Ascending aorta (tissue), 2 donors: Measurements from ENCODE around the gene ZNF286A. TPM values are rescaled to one million over a fixed set of nuclear protein-coding genes. Genes with fewer than 3 reads are reported as not detected.
"Not testable (repeated sequence)": the region's sequence is repeated elsewhere in the genome, so short reads cannot be mapped to it uniquely, and the experiment has no call there.

Experiments
- DNase-seq, 2 donors: peaks; one replicate each; pipeline ENCODE4 v3.0.0-alpha.2; 2019; ENCODE audit warnings: low spot score in 2 of 2
- H3K27ac ChIP-seq, 2 donors: fragments of 200-600 bp; sonication (generic); one replicate each; pipeline ENCODE4 v1.5.1; 2016 to 2017; ENCODE audit warnings: mild to moderate bottlenecking in 1 of 2
- H3K27me3 ChIP-seq: fragments of 200-600 bp; sonication (generic); one replicate; pipeline ENCODE4 v1.5.1; 2017
- H3K36me3 ChIP-seq, 2 donors: fragments of 200-600 bp; sonication (generic); one replicate each; pipeline ENCODE4 v1.5.1; 2016
- H3K4me1 ChIP-seq, 2 donors: fragments of 200-600 bp; sonication (generic); one replicate each; pipeline ENCODE4 v1.5.1; 2016 to 2017; ENCODE audit warnings: mild to moderate bottlenecking in 1 of 2
- H3K4me3 ChIP-seq, 2 donors: fragments of 200-600 bp; sonication (generic); one replicate each; pipeline ENCODE4 v1.5.1; 2016 to 2017; ENCODE audit warnings: mild to moderate bottlenecking in 1 of 2
- H3K9me3 ChIP-seq, 2 donors: fragments of 200-600 bp; sonication (generic); one replicate each; pipeline ENCODE4 v1.5.1; 2016
- intact Hi-C: fragments of 100-400 bp; cut with DNase I; formaldehyde crosslinking; loops from one replicate; pipeline ENCODE4 v1.15.1; 2023
- total RNA-seq: library from RNA; depleted of rRNA; stranded (reverse); fragments of >200 nt; gene quantifications from one replicate; pipeline ENCODE4 v1.1.0, GENCODE V29; 2016
- TF ChIP-seq, protein P1 (sequence below), 3 experiments: fragments of 200-600 bp in 2 of 3; fragments of 450-650 bp in 1 of 3; sonication (generic) in 2 of 3; IDR thresholded peaks; one replicate each; pipeline ENCODE4 v1.5.1; 2016 to 2019; ENCODE audit warnings: antibody characterized with exemption in 3 of 3, mild to moderate bottlenecking in 1 of 3, moderate library complexity in 1 of 3

Gene ZNF286A
- total RNA-seq, 1 donor from 2014 or later, result 42.3 TPM

DNA sequence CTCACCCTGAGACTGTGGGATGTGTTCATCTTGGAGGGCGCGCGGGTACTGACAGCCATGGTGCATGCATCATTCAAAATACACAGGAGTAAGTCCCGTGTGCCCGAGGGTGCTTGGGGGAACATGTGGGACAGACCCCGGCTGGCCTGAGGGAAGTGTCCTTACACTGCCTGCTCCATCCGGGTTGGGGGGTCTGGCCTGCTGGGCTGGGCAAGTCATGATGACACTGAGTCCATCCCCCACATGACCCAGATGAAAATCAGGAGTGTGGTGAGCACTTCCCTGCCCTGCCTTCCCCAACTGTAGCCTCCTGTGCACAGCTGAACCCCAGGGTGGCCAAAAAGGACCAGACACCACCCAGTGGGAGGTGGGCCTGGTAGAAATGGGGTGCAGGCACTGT lies 43.4 kb downstream of the ZNF286A start:
- Histone ChIP-seq H3K9me3 (no peaks in the 10 kb centered on the region), H3K27ac (no peak overlapping the region), H3K27me3 (no peaks in the 10 kb centered on the region), H3K36me3 (no peaks in the 10 kb centered on the region), H3K4me3 (no peak overlapping the region), H3K4me1 (no peaks in the 10 kb centered on the region)
- DNase-seq, result no peak
- intact Hi-C loops, result no loop called here
- TF ChIP-seq, protein P1, sequence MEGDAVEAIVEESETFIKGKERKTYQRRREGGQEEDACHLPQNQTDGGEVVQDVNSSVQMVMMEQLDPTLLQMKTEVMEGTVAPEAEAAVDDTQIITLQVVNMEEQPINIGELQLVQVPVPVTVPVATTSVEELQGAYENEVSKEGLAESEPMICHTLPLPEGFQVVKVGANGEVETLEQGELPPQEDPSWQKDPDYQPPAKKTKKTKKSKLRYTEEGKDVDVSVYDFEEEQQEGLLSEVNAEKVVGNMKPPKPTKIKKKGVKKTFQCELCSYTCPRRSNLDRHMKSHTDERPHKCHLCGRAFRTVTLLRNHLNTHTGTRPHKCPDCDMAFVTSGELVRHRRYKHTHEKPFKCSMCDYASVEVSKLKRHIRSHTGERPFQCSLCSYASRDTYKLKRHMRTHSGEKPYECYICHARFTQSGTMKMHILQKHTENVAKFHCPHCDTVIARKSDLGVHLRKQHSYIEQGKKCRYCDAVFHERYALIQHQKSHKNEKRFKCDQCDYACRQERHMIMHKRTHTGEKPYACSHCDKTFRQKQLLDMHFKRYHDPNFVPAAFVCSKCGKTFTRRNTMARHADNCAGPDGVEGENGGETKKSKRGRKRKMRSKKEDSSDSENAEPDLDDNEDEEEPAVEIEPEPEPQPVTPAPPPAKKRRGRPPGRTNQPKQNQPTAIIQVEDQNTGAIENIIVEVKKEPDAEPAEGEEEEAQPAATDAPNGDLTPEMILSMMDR (IDR thresholded peaks at IDR 0.05), result no peak

DNA sequence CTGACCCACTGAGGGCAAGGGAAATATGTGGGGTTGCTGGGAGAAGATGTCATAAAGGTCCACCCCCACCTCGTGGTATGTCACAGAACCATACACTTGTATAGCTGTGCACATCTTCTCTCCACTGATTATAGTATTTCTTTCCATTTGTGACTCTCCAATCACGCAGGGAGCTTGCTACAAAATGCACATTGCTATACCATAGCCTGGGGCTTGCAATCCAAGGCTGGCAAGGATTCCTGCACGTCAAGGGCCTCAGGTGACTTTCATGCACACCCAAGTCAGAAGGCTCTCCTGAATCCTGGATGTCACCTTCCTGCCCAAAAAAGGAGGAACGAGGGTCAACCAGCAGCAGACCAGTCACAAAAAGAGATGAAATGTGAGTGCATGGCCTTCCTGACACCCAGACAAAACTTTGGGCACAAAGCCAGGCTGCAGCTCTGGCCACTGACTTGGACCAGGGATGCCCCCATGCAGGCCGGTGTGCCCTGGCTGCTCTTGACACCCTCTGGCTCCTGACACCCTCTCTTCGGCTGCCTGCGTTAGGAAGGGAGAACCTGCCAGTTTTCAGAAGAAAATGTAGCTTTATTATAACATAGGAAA lies 44.6 kb downstream of the ZNF286A start:
- no peak for DNase-seq
- H3K27ac ChIP-seq, result no peak overlapping the region
- H3K36me3 ChIP-seq, result no peaks in the 10 kb centered on the region
- H3K9me3 ChIP-seq, result no peaks in the 10 kb centered on the region
- no peaks in the 10 kb centered on the region for H3K4me1 ChIP-seq
- TF ChIP-seq, protein P1 (IDR thresholded peaks at IDR 0.05), result no peak
- no peak overlapping the region for H3K4me3 ChIP-seq
- intact Hi-C loops, result no loop called here
- H3K27me3 ChIP-seq, result no peaks in the 10 kb centered on the region

DNA sequence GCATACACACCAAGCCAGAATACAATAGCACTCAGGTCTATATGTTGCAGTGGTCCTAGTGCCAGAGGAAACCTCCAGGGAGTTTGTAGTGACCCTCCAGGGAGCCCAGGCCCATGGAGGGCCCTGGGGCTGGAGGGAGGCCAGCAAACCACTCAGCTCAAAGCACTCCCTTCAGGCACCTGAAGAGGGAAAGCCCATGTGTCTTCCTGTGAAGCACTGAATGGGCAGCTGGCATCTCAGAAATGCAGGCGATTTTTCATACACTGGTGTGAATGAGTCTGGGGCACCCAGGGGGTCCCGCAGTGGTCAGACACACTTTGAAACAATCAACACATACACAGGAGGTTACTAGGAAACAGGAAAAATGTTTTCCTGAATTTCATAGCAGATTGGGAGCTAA lies 45.3 kb downstream of the ZNF286A start:
- no peak overlapping the region for H3K4me3 ChIP-seq
- intact Hi-C loops, result no loop called here
- H3K27me3 ChIP-seq, result no peaks in the 10 kb centered on the region
- no peaks in the 10 kb centered on the region for H3K9me3 ChIP-seq
- H3K4me1 ChIP-seq, result no peaks in the 10 kb centered on the region
- no peaks in the 10 kb centered on the region for H3K36me3 ChIP-seq
- DNase-seq, result no peak
- H3K27ac ChIP-seq, result no peak overlapping the region
- TF ChIP-seq, protein P1 (IDR thresholded peaks at IDR 0.05), result no peak

DNA sequence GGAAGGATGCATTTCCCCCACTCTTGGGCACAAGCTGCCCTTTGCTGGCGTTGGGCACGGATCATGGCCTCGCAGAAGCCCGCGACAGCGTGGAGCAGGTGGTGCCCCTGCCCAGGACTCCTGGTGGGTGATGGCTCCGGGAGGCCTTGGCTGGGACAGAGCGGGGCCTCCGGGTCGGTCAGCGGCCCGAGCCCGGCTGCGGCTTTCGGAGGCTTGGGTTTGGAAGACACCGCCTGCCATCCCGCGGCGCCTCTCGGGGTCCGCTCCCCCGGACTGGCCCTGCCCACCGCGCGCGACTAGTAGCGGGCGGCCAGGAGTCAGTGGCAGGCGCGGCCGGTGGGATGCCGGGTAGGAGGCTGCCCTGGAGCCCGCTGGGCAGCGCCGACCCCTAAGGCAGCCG lies 49.9 kb downstream of the ZNF286A start:
- DNase-seq, result not testable (repeated sequence)

DNA sequence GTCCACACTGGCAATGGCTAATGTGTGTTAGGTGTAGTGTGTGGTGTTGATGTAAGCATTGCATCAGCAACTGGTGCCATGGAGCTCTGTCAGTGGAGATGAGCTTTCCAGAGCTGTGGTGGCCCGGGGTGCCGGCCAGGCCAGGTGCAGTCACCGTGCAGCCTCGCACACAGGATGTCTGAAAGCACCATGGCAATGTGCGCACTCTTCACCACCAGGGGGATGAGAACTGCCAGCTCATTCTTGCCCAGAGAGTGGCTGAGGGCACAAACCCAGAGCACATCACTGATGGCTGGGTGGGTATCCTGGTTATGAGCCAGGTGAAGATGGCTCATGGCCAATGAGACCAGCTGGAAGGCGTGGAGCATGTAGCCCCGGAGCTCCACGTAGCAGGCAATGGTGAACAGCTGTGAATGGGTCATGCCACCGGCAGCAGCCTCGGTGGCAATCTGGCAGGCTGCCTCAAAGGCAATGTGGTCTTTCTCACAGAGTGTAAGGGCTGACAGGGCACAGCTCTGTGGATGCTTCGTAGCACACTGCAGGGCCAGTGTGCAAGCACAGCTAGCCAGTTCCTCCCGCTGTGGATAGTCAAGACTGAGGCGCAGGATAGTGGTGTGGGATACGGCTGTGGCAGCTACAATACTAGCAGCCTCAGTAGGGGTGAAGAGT lies 69.4 kb downstream of the ZNF286A start:
- intact Hi-C loops, H3K4me1 ChIP-seq, H3K9me3 ChIP-seq: not testable (repeated sequence)

More for the DNA sequence above, 49.9 kb downstream of the ZNF286A start:
- intact Hi-C loops, H3K27ac ChIP-seq, H3K27me3 ChIP-seq, H3K4me3 ChIP-seq, H3K36me3 ChIP-seq, H3K9me3 ChIP-seq, H3K4me1 ChIP-seq: not testable (repeated sequence)

More for the DNA sequence above, 69.4 kb downstream of the ZNF286A start:
- H3K4me3 ChIP-seq, H3K36me3 ChIP-seq, DNase-seq, H3K27me3 ChIP-seq, H3K27ac ChIP-seq: not testable (repeated sequence)

Other genes starting within 250 kb of the ZNF286A start
- gene CDRT4, start 232.1 kb upstream of the ZNF286A start, total RNA-seq, result 3.7 TPM
- 5.5 TPM for gene TVP23C, start 136.3 kb upstream of the ZNF286A start, total RNA-seq
- gene FBXW10B, start 80.0 kb upstream of the ZNF286A start, total RNA-seq, result not detected
- gene TRIM16, start 15.4 kb upstream of the ZNF286A start, total RNA-seq, result 22.0 TPM
- gene TBC1D26, start 32.5 kb downstream of the ZNF286A start, total RNA-seq, result not detected
- gene ADORA2B, start 245.4 kb downstream of the ZNF286A start, total RNA-seq, result not detected